AG08395 (cell line): Measurements from ENCODE around the gene FNDC3B.
A peak's percentile ranks its signal among the peaks of the same experiment; 100 is the strongest.

Experiments
- DNase-seq: peaks from one replicate; pipeline ENCODE4 v3.0.0; 2012; ENCODE audit warnings: mixed read lengths, low spot score

The FNDC3B gene

DNA sequence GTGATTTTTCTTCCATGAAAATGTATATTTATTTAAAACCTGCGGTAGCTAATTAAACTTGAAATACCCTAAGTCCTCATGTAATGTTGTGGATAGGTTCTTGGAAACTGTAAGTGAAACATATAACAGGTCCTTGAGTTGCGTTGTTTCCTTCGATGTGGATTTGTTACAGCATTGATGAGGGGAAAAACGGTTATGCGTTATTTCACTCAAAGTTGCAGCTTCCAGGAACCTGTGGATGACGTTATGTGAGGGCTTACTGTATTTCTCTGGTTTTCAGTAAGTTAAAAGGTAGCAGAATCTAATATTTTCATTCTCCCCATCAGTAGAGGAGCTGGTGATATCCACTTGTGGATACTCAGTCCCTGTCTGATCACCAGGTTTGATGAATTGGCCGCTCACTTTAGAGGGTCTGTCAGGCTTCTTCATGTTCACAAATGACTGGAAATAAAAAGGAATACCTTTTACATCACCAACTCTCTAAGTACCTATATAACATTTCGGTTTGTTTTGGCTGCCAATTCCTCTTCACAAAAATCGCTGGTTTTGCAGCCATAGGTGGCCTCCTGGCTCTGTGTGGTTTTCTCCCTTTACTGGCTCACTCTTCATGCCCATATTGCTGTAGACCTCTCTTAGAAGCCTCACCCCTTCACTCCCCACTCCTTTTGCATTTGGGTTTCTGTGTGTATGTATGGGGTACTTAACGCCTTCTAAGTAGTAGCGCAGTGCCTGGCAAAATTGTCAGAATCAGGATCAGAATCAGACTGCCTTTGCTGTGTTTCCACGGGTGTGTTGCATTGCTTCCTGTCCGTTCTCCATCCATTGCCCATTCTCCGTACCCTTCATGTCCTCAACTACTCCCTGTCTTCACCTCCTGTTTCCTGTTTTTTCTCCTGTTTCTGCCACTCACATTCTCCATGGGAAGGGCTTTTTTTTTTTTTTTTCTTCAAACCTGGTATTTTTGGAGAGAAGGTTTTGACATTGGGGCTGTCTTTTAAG lies 112.6 kb downstream of the FNDC3B start:
- no peak for DNase-seq

DNA sequence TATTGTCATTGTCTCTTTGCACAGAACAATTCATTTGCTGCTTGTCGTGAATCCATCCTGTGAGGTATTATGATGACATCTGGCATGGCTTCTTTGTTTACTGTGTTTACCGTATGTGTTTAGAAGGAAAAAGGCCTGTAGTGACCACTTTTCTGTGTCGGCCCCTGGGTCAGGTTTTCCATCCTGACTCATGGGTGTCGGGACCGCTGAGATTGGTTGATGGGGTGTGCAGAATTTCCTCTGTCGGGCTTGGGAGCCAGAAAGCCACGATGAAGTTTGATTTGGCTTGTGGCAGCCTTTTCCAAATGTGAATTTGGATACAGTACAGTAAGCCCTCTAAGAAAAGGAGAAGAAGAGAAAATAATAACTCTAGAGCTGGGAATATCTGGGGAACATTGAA lies 113.5 kb downstream of the FNDC3B start:
- DNase-seq = peak; percentile 47

DNA sequence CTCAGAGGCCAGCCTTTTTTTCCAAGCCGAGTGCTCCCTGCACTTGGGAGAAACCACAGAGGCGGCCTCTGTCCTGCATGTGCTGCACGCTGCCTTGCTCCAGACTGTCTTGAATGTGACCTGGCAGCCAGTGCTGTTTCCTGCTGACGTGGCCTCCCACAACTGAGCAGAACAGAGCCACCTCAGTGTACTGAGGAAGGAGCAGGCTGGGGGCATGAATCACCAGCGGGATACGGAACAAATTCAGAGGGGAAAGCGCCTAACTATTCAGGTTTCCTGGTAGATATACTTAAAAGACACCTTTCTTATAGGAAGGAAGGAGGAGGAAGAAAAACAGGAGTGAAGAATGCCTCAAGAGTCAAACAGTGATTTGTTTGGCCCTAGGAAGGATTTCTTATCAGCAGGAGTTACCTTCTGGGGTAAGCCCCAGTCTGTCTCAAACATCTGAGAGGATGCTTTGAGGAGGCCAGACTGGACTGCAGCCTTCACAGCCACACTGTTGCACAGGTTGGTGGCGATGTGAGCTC lies 114.0 kb downstream of the FNDC3B start:
- peak; percentile 90 for DNase-seq

DNA sequence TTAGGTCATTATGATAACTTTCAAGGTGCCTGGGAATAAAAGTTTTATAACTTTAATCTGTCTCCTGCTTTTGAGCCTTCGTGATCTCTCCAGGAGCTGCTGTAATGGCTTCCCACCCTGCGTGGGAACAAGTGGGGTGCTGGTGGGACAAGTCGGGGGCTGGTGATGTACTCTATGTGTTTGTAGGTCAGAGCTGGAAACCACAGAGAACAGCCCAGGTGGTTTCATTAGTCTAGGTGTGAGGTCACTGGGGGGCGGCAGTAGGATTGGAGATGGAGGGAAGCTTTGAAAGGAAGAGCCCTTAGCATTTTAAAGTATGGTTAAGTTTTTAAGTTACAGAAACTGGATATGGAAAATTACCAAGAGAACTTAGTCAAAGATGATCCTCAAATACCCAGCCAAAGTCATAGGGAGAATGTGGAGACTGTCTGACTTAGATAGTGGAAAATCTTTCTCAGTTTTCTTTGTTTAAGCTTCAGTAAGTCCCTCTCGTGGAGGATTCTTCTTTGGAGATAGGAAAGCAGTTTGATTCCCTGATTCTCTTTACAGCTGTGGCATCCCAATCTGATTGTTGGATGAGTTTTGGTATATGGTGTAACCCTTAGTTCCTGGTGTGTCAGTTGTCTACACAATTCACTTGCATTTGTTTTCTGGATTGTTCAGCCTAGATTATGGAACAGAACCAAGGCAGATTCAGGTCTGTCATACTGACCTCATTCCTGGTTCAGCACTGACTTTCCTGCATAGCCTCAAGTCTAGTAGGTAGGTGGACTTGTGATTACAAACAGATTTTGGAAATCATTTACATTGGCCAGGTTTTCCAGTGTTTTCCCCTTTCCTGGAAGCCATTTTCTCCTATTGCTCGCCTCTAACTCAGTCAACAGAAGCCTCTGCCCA lies 115.6 kb downstream of the FNDC3B start:
- no peak for DNase-seq

DNA sequence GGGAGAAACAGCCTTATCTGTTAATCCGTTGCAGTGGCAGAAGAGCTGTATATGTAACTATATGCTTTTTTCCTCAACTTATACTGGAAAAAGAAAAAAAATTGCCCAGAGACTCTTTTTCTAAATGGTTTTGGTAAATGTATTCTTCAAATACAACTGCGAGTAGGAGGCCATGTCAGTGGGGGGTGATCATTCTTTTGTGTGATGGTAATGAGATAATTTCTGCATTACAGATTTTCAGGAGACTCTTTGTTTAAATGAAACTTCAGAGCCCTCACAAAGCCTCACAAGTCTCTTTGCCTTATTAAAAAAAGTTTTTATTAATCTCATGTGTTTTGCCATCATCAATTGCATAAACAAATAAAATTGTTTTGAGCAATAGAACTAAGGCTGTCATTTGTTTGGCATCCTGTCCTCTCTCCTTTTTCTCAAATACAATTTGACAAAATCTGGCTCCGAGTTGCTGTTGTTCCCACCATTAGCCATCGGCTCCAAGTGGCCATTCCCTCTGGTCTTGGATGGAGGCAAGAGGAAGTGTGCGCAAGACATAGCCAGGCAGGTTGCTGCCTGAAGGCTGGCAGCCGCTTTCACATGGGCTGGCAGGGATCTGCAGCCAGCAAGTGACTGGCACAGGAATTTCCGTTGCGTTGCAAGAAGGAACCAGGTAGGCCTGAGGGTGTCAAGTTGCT lies 116.7 kb downstream of the FNDC3B start:
- no peak for DNase-seq

DNA sequence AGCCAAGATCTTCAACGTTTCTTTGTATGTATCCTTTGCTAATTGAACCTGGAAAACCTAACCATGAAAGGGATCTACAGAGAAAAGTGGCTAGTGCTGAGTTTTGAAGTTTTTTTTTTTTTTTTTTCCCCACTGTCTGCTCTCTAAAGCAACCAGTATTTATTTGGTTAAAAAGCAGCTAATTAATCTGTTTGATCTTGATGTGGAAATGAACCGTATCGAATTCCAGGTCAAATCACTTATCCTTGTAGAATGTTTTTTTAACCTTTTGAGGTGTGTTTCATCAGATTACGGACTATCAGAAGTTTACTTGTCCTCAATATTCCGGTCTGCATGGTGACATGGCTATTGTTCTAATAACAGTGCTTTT lies 117.2 kb downstream of the FNDC3B start:
- no peak for DNase-seq

DNA sequence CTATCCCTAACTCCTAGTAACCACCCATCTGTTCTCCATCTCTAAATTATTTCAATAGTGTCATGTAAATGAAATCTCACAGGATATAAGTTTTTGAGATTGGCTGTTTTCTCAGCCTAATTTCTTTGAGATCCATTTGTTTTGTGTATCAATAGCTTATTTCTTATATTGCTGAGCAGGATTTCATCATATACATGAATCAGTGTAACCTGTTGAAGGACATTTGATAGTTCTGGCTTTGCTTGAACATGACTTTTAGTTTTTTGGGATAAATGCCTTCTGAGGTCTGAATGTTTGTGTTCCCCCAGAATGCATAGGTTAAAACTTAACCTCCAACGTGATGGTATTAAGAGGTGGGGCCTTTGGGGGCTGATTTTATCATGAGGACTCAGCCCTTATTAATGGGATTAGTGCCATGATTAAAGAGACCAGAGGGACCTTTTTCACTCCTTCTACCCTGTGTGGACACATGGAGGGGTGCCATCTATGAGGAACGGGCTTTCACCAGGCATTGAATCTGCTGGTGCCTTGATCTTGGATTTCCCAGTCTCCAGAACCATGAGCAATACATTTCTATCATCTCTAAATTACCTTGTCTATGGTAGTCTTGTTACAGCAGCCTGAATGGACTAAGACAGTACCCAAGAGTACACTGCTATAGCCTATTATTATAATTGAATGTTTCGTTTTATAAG lies 118.3 kb downstream of the FNDC3B start:
- DNase-seq = no peak

DNA sequence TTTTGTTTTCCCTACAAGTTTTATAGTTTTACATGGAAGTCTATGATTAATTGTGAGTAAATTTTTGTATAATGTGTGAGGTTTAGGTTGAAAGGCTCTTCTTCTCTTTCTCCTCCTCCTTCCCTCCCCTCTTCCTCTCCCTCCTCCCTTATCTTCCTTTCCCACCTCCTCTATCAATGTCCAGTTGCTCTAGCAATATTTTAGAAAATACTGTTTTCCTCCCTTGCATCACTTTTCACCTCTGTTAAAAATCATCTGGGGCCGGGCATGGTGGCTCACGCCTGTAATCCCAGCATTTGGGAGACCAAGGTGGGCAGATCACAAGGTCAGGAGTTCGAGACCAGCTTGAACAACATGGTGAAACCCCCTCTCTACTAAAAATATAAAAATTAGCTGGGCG lies 119.4 kb downstream of the FNDC3B start:
- no peak for DNase-seq

DNA sequence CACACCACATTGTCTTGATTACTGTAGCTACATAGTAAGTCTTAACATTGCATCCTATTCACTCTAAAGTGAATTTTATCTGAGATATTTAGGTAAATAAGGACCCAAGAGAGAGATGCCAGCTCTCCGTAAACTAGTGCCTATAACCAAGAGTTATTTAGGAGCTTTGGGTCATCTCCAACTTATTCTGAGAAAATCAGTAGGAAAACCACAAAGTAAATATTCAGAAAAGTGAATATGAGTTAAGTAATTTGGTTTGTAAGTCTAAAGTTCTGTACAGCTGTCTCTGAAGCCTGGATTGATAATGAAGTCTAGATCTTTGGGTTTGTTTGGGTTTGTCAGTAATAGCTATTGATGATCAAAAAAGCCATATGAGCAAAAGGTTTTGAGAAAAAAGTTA lies 120.0 kb downstream of the FNDC3B start:
- no peak for DNase-seq

DNA sequence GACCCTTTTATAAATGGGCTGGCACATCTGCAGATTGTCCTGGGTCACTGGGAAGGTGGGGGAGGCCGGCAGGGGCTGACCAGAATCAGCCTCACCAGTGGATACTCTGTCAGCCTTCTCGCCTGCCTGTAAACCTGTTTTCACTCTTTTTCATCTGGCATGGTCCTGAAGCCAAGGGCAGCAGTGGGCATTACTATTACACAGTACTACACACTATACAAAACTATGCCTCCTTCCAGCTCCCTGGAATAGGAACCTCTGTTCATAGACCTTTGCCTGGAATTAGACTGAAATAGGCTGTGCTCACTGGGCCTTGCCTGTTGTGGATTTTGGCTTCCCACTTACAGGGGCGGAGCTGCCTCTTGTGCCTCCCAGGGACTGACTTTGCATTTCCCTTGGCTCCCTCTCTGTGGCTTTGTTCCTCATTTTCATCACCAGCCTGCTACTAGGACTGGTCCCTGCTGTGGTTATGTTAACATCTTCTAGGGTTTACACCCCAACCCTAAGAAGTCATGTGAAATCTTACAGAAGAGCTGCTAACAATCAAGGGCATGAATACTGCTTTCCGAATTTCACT lies 120.7 kb downstream of the FNDC3B start:
- DNase-seq = peak; percentile 35

DNA sequence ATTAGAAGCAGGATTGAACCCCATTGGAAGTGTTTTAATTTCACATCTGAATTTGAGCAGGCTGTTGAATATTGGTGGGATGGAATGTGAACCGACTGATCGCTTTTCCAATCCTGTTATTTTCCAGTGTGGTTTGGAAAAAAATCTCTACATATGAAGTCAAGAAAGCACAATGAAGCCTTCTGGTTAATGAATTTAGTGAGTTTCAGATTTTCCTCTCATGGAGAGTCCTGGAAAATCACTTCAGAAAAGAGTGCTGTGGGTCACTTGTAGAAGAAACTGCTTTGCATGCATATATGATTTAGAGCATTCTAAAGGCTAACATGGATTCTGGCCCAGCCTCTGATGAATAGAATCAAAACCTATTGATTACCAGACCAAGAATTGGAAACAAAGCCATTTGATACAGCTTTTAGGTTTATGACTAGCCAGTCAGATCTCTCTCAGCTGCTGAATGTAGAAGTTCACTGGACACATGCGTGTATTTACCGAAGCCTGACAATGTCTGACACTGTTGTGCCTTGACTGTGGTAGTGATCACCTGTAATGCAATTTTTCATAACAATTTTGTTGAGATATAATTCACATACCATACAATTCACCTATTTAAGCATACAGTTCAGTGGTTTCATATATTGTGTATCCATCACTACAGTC lies 121.9 kb downstream of the FNDC3B start:
- DNase-seq = no peak

DNA sequence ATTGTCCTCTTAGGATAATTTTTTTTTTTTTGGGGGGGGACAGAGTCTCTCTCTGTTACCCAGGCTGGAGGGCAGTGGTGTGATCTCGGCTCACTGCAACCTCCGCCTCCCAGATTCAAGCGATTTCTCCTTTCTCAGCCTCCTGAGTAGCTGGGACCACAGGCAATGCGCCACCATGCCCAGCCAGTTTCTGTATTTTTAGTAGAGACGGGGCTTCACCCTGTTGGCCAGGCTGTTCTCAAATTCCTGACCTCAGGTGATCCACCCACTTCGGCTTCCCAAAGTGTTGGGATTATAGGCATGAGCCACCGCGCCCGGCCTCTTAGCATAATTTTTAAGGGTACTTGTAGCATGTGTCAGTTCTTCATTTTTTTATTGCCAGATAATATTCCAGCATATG lies 122.6 kb downstream of the FNDC3B start:
- DNase-seq = no peak

DNA sequence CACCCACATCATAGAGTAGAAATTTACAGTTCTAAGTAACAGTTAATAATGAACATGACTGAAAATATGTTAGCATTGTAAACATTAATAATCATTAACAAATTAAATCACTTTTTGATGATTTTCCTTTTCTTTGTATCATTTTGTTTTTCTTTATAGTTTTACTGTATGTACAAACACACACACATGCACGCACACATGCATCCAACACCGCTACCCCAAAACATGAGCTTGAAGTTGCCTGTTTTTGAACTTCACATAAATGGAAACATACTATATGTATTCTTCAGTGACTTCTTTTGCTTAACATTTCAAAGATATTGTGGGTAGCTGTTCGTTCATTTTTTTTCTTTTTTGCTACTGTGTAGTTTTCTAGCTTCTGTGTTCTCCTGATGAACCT lies 123.9 kb downstream of the FNDC3B start:
- DNase-seq = no peak

DNA sequence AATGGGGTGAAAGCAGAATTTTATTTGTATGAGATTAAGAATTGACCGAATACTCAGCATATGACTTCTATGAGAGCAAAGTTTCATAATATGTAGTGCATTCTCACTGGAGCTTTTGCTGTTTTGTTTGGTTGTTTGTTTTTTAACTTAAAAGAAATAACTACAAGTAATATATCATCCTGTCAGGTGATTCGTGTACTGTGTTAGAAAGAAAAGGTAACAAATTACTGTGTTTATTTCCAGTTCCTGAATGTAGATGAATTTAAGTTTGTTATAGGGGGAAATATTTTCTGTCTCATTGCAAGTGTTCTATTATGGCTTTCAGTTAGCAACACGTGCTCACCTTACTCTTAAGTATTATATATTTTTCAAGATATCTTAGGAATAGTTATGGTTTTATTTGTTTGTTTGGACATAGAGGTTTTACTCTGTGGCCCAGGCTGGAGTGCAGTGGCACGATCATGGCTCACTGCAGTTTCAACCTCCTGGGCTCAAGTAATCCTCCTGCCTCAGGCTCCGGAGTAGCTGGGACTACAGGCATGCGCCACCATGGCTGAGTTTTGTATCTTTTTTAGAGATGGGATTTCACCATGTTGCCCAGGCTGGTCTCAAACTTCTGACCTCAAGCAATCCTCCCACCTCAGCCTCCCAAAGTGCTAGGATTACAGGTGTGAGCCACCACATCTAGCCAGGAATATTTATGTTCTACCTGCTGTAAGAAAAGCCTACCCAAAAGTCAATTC lies 125.4 kb downstream of the FNDC3B start:
- no peak for DNase-seq

DNA sequence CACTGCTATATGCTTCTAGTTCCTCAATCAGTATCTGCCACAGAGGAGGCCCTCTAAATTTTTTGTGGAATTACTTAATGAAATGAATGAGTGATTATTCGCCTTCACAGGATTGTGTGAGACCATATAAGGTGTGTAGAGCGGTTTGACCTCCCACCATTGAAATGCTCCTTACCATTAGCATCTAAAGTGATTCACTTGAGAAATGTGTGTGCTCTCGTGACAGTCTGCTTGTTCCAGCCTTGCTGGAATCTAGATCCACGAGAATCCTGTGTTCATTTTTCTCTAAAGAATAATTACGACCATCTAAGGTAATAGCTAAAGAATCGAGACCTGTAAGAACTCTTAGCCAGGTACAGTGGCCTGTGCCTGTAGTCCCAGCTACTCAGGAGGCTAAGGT lies 126.9 kb downstream of the FNDC3B start:
- DNase-seq = no peak

DNA sequence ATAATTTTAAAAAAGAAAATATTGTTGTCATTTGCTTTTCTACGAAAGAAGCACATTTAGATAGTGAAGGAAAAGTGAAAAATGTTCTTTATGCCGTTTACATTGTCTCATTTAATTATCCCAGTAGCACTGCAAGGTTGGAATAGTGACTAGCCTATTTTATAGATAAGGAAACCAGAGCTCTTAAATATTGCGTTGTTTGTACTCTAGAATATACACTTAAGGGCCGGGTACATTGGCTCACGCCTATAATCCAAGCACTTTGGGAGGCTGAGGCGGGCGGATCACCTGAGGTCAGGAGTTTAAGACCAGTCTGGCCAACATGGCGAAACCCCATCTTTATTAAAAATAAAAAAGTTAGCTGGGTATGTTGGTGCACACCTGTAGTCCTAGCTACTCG lies 127.5 kb downstream of the FNDC3B start:
- DNase-seq = no peak

DNA sequence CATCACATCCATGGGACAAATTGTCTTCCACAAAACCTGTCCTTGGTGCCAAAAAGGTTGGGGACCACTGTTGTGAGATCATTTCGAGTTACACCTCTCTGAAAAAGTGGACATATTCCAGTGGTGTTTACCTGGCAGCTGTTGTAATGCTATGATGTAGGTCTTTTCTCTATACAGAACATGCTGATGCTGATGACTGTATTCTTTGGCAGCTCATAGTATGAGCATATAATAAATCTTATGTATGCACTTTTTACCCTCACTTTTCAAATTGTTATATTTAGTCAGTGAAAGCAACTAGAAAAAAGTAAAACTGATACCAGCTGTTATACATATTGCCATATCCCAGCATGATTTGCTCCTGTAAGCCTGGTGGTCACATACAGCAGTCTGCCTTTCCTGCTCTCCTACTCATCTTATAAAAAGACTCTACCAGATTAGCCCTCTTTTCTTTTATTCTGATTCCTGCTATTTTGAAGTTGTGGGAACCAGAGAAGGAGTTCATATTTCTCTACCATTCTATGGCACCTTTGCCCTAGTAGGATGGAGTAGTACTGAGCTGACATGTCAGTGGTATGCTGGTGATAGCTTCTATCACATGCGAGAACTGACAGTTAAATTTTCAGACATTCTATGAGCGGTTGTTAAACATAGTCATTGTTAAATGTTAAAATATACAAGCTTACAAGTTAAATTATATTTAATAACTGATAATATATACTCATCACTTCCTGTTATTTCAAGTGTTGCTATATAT lies 128.7 kb downstream of the FNDC3B start:
- no peak for DNase-seq

DNA sequence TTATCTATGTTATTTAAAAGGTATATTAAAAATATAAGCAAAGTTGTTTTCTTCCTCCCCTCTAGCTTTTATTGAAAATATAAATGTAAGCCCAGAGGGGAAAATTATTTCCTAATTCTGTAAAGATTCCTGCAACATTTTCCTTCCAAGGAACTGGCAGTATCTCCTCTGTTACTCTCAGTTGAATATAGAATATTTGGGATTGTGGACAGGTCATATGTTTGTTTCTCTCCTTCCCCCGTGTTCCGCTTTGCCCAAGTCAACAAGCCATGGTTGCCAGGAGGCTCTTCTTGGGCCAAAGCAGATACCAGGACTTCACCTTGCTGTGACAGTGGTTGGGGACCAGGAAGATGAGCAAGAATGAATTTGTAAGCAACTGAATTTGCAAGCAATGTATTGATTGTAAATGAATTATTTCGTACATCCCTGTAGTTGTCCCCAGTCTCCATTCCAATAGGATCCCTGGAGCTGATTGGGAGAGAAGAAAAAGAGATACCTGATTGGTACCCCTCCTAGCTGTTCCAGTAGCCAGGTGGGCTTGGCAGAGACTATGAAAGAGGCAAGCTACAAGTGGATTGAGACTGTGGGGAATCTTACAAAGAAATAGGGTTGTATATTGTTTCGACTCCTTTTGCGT lies 130.8 kb downstream of the FNDC3B start:
- DNase-seq = no peak

DNA sequence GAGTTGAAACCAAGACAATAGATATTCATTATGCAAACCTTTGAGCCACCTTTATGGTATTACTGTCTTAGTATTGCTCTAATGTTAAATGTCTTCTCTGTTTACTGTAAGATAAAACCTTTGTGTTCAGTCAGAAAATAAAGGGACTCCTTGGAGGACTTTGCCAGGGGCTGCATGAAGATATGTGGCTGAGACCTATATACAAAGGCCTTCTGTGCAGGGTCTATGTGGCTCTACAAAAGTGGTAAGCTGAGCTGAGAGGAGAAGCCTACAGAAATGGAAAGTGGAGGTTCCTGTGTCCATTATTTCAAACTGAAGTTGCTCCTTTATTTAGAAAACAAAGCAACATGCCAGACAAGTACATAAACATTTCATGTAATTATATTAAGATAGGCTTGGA lies 131.5 kb downstream of the FNDC3B start:
- no peak for DNase-seq
